ENCODE measurements around the gene PPP1R7. TPM values are rescaled to one million over a fixed set of nuclear protein-coding genes. Genes with fewer than 3 reads are reported as not detected.

Gene PPP1R7
- total and polyA plus RNA-seq, 2 of the 4 experiments (the other 2 are of a cell fraction) = 60.8 to 70.0 TPM

GRCh38 chr2:241228081-241228859 lies 78.0 kb downstream of the PPP1R7 start:
- H2BK5ac ChIP-seq (ENCODE audit: low read depth, low read length, poor library complexity, severe bottlenecking) = no peak overlapping the region
- no peak overlapping the region for H3K14ac ChIP-seq (replicated peaks; ENCODE audit: low read depth, low read length)
- dilution Hi-C loops (cut with HindIII; ENCODE audit: low sequenced_read_pairs, unreplicated experiment) (no loop called here), in situ Hi-C loops (cut with MboI; ENCODE audit: low sequenced_read_pairs) (no loop called here), intact Hi-C loops (cut with micrococcal nuclease) (no loop called here)
- ChIA-PET POLR2A (ENCODE audit: unreplicated experiment) (no interaction called here), CTCF (interaction anchor here (0.5 kb wide), 1 partner anchor 9 kb away, joined by 3 read pairs; no protein-coding TSS in a partner anchor)
- peaks cover 3% of the 10 kb centered on the region; the same call in 1 of the 2 replicates for H3K9me1 ChIP-seq (ENCODE audit: insufficient read depth, low read length)
- BruUV-seq (replicated peaks) = no TSS peak
- no peak overlapping the region for H3K27ac ChIP-seq (ENCODE audit: insufficient read depth, low read length)
- TF ChIP-seq CEBPB (IDR thresholded peaks at IDR 0.05; ENCODE audit: low read depth, low read length) = no peak
- TF ChIP-seq MAFK (IDR thresholded peaks at IDR 0.05; ENCODE audit: low read depth, low read length) = no peak
- TF ChIP-seq MXI1 (IDR thresholded peaks at IDR 0.05; ENCODE audit: borderline replicate concordance, low read depth, low read length) = no peak
- no peak for TF ChIP-seq SMC3 (IDR thresholded peaks at IDR 0.05; ENCODE audit: low read depth, low read length)
- TF ChIP-seq FOS (IDR thresholded peaks at IDR 0.05; ENCODE audit: low read depth, low read length) = no peak
- no peak for TF ChIP-seq RFX5 (IDR thresholded peaks at IDR 0.05; ENCODE audit: low read depth, low read length)
- TF ChIP-seq, protein P1, sequence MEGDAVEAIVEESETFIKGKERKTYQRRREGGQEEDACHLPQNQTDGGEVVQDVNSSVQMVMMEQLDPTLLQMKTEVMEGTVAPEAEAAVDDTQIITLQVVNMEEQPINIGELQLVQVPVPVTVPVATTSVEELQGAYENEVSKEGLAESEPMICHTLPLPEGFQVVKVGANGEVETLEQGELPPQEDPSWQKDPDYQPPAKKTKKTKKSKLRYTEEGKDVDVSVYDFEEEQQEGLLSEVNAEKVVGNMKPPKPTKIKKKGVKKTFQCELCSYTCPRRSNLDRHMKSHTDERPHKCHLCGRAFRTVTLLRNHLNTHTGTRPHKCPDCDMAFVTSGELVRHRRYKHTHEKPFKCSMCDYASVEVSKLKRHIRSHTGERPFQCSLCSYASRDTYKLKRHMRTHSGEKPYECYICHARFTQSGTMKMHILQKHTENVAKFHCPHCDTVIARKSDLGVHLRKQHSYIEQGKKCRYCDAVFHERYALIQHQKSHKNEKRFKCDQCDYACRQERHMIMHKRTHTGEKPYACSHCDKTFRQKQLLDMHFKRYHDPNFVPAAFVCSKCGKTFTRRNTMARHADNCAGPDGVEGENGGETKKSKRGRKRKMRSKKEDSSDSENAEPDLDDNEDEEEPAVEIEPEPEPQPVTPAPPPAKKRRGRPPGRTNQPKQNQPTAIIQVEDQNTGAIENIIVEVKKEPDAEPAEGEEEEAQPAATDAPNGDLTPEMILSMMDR (conservative IDR thresholded peaks at IDR 0.05; ENCODE audit: low read depth, low read length) = no peak
- TF ChIP-seq CHD1 (IDR thresholded peaks at IDR 0.05; ENCODE audit: low read depth, low read length) = no peak
- no peak for TF ChIP-seq BHLHE40 (IDR thresholded peaks at IDR 0.05; ENCODE audit: low read depth, low read length)
- H3K23ac ChIP-seq (ENCODE audit: low read depth, low read length) = no peak overlapping the region; the same call in 1 of the 2 replicates
- no peak overlapping the region for H4K8ac ChIP-seq (ENCODE audit: low read depth in 2 of 2, low read length in 2 of 2)
- H2AK9ac ChIP-seq (replicated peaks; ENCODE audit: low read depth, low read length, poor library complexity) = no peak overlapping the region
- H3K56ac ChIP-seq (ENCODE audit: extremely low read depth, insufficient read depth, low read length) = no peak overlapping the region
- H3K18ac ChIP-seq (ENCODE audit: low read depth, low read length) = no peak overlapping the region
- no peak overlapping the region for H3K9ac ChIP-seq (ENCODE audit: low read depth, low read length)
- no peak overlapping the region for H2AFZ ChIP-seq (replicated peaks; ENCODE audit: low read length, poor library complexity)
- no peak overlapping the region for H2BK120ac ChIP-seq (ENCODE audit: low read depth, low read length)
- DNase-seq (no peak), ATAC-seq (ENCODE audit: low read depth) (no peak)
- H2BK15ac ChIP-seq (ENCODE audit: low read depth, low read length) = no peak overlapping the region
- H3K36me3 ChIP-seq (ENCODE audit: control insufficient read depth, insufficient read depth, low read length) = peaks cover 69% of the 10 kb centered on the region
- H3K9me3 ChIP-seq (ENCODE audit: control insufficient read depth, insufficient read depth, low read length) = no peaks in the 10 kb centered on the region
- H3K4me1 ChIP-seq (ENCODE audit: control insufficient read depth, insufficient read depth, low read length) = peaks cover 9% of the 10 kb centered on the region; the same call in 1 of the 2 replicates
- peaks cover 92% of the 10 kb centered on the region for H4K20me1 ChIP-seq (ENCODE audit: insufficient read depth, low read length)
- no peak overlapping the region for H4K91ac ChIP-seq (ENCODE audit: insufficient read depth, low read depth, low read length)
- H3K4me2 ChIP-seq (ENCODE audit: low read depth, low read length) = no peak overlapping the region
- H2BK20ac ChIP-seq (ENCODE audit: low read depth, low read length) = no peak overlapping the region
- no peak overlapping the region for H4K5ac ChIP-seq (ENCODE audit: low read depth, low read length)
- no peak overlapping the region for H3K4me3 ChIP-seq (ENCODE audit: insufficient read depth, low read depth, low read length)
- H3K4ac ChIP-seq (ENCODE audit: low read depth, low read length) = no peak overlapping the region
- peaks cover 21 to 63% of the 10 kb centered on the region in 2 experiments for H3K79me1 ChIP-seq (ENCODE audit: low read depth in 1 of 2, low read length in 2 of 2)
- WGBS, 2 experiments (ENCODE audit: extremely low coverage in 2 of 2, insufficient read length in 1 of 2) = 94% methylated on average over 6 of the region's 26 CpGs; no CpG with 5 or more reads in 1 of the 2 experiments
- no peaks in the 10 kb centered on the region for H3K27me3 ChIP-seq (ENCODE audit: control insufficient read depth, insufficient read depth, low read length)
- no peak overlapping the region for H2AK5ac ChIP-seq (ENCODE audit: low read depth, low read length)

Measured in IMR-90 (cell line).